Omental fat pad (tissue), 4 donors: ENCODE measurements around the gene PMS2. TPM values are rescaled to one million over a fixed set of nuclear protein-coding genes. Genes with fewer than 3 reads are reported as not detected.

ENCODE experiments used
- ATAC-seq: fragments of 150-250 bp; one replicate; pipeline ENCODE4 v1.9.1; 2016; ENCODE audit warnings: mild to moderate bottlenecking, moderate library complexity; ENCODE audit not compliant: low FRiP score
- DNase-seq: peaks from one replicate; pipeline ENCODE4 v3.0.0-alpha.2; 2019; ENCODE audit warnings: low spot score
- CTCF ChIP-seq, 3 donors: fragments of 450-650 bp; IDR thresholded peaks; one replicate each; pipeline ENCODE4 v1.5.1; 2016 to 2017; ENCODE audit warnings: antibody characterized with exemption in 3 of 3, mild to moderate bottlenecking in 3 of 3, moderate library complexity in 2 of 3
- total RNA-seq, 4 donors: library from RNA; depleted of rRNA; stranded (reverse); fragments of >200 nt; gene quantifications; one replicate each; pipeline ENCODE4 v1.1.0, GENCODE V29; 2016

The PMS2 gene
- total RNA-seq, 4 donors from 2014 or later = 7.4 to 15.1 (median 8.4) TPM

GRCh38 chr7:6026011-6026819 is 17.4 kb upstream of the PMS2 start:
- TF ChIP-seq CTCF (IDR thresholded peaks at IDR 0.05) = no peak
- ATAC-seq (peak; percentile 77), DNase-seq (no peak)

- ATAC-seq (no peak), DNase-seq (no peak)
- no peak for TF ChIP-seq CTCF (IDR thresholded peaks at IDR 0.05)
Observed at GRCh38 chr7:6023974-6024435, 15.2 kb upstream of the PMS2 start.

GRCh38 chr7:6022707-6023106 is 13.9 kb upstream of the PMS2 start:
- DNase-seq (no peak), ATAC-seq (no peak)
- TF ChIP-seq CTCF (IDR thresholded peaks at IDR 0.05) = no peak

GRCh38 chr7:6020371-6021286 is 11.8 kb upstream of the PMS2 start:
- ATAC-seq = no peak
- no peak for TF ChIP-seq CTCF (IDR thresholded peaks at IDR 0.05)

GRCh38 chr7:6016653-6016966 is 7.8 kb upstream of the PMS2 start:
- DNase-seq (no peak), ATAC-seq (no peak)
- no peak for TF ChIP-seq CTCF (IDR thresholded peaks at IDR 0.05)

More at GRCh38 chr7:6020371-6021286, 11.8 kb upstream of the PMS2 start:
- no peak for DNase-seq

- ATAC-seq (peak; percentile 85), DNase-seq (peak; percentile 43)
- no peak for TF ChIP-seq CTCF (IDR thresholded peaks at IDR 0.05)
Observed at GRCh38 chr7:6015917-6016652, 7.2 kb upstream of the PMS2 start.
